LNCaP clone FGC (cell line): Measurements from ENCODE around the gene COL15A1.

Source experiments
- DNase-seq: peaks from one replicate; pipeline ENCODE4 v3.0.0-alpha.2; 2011; ENCODE audit warnings: low read depth
- H3K4me3 ChIP-seq: 2 replicates; pipeline ENCODE4 v1.5.1; 2011; ENCODE audit warnings: mild to moderate bottlenecking, low read depth, low read length, control low read depth
- TF ChIP-seq, protein P1 (sequence below): IDR thresholded peaks from 2 replicates; pipeline ENCODE4 v1.5.1; 2012; ENCODE audit warnings: mild to moderate bottlenecking; ENCODE audit not compliant: control insufficient read depth, insufficient read depth; ENCODE audit errors: extremely low read depth

Gene COL15A1

DNA sequence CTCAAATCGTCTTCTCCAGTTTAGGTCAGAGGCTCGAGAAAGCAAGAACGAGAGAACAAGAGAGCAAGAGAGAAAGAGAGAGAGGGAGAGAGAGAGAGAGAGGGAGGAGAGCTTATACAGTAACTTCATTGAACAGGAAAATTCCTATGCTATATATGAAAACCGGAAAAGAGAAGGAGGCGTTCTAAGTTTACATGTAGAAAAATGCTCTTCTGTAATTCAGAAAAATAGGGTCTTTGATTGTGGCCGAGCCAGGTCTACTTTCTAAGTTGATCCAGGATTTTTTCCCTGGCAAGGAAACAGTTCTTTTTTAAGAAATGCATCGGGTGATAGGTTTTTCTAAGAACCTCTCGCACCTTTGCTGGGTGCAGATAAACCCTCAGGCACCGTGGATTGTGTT, 29.5 kb downstream of the COL15A1 start:
- no peak for DNase-seq
- TF ChIP-seq, protein P1, sequence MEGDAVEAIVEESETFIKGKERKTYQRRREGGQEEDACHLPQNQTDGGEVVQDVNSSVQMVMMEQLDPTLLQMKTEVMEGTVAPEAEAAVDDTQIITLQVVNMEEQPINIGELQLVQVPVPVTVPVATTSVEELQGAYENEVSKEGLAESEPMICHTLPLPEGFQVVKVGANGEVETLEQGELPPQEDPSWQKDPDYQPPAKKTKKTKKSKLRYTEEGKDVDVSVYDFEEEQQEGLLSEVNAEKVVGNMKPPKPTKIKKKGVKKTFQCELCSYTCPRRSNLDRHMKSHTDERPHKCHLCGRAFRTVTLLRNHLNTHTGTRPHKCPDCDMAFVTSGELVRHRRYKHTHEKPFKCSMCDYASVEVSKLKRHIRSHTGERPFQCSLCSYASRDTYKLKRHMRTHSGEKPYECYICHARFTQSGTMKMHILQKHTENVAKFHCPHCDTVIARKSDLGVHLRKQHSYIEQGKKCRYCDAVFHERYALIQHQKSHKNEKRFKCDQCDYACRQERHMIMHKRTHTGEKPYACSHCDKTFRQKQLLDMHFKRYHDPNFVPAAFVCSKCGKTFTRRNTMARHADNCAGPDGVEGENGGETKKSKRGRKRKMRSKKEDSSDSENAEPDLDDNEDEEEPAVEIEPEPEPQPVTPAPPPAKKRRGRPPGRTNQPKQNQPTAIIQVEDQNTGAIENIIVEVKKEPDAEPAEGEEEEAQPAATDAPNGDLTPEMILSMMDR, result no peak
- no peak overlapping the region for H3K4me3 ChIP-seq

DNA sequence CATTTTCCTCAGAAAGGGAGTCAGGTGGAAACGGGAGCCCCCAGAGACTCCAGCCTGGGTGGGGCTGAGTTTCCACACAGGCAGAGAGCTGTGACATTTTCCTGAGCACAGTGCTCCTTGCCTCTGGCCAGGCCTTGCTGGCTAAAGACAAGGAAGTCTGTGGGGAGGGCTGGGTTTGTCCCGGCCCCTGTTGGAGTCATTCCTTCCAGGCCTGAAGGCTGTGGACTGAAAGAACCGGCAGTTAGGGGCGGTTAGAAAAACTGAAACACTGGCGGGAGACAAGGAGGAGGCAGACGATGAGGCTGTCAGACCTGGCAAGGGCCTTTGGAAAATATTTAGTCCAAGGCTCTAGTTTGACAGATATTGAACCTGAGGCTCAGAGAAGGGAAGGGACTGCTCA, 29.9 kb downstream of the COL15A1 start:
- DNase-seq, result no peak
- H3K4me3 ChIP-seq, result no peak overlapping the region

DNA sequence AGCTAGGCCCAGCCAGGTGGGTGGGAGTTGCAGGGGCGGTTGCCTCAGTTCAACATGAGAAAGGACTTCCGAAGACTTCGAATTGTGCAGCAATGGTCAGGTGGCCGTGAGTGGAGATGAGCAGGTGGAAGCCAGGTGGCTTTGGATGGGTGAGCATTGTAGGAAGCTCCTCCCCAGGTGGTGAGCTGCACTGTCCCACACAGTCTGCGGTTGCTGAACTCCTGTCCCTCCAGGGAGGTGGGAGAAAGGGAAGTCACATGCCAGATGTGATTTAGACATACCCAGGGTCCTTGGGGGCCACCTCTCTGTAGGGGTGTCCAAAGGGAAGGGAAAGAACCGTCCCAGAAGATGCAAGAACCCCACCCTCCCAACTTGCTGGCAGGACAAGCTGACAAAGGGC, 30.4 kb downstream of the COL15A1 start:
- H3K4me3 ChIP-seq, result no peak overlapping the region
- TF ChIP-seq, protein P1, result no peak
- DNase-seq, result no peak

More for the DNA sequence above, 29.9 kb downstream of the COL15A1 start:
- TF ChIP-seq, protein P1, result no peak

DNA sequence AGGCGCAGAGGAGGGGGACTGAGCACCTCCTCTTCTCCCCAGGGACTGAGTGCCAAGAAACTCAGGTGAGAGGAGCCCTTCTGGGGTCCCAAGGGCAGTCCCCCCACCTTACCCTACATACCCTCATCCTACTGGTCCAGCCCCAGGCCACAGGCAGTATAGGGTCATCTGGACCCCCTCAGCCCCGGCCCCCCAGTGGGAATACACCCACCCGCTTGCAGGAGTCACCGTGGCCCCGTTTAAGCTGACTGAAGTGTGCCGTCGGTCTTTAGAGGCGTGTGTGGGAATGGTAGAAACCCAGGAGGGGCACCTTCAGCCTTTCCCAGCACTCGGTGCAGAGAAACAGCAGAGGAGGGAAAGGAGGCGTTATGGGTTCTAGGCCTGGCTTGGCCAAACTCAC, 30.8 kb downstream of the COL15A1 start:
- TF ChIP-seq, protein P1, result no peak
- no peak overlapping the region for H3K4me3 ChIP-seq
- DNase-seq, result no peak

DNA sequence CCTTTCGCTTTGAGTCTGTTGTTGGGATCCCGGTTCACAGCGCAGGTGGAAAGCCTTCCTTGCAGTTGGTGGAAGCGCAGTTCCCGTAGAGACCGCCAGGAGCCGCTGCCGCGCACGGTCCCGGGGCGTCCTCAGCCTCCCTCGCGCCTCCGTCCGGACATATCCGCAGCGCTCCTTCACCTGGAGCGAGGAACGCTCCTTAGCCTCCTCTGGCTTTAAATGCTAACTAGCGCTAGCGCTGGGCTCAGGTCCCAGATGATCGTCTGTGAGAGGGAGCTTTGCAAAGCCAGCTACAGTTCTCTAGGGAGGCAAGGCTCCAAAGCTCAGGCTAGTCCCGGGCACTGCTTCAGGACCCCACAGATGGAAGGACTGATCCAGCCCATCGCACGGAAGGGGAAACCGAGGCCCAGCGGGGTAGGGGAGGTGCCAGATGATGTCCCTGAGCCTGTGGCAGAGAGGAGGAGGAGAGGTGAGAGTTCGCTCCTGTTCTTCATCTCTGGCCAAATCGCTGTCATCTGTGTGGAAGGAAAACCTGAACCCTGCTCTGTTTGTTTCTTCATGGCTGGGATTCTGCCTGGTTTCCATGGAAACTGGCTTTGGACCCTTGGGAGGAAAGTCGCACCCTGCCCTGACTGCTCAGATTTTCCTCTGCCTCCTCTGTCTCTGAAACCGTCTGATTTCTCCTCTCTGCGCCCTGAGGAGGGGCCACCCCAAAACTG, 31.4 kb downstream of the COL15A1 start:
- no peak overlapping the region for H3K4me3 ChIP-seq
- TF ChIP-seq, protein P1, result peak; percentile 98

GRCh38 chr9:98975838-98976237, 32.1 kb downstream of the COL15A1 start:
- no peak overlapping the region for H3K4me3 ChIP-seq
- TF ChIP-seq, protein P1, result no peak
- no peak for DNase-seq

More for the DNA sequence above, 31.4 kb downstream of the COL15A1 start:
- peak; percentile 57 for DNase-seq

GRCh38 chr9:98977246-98977714, 33.6 kb downstream of the COL15A1 start:
- TF ChIP-seq, protein P1, result no peak
- DNase-seq, result no peak
- no peak overlapping the region for H3K4me3 ChIP-seq
